Vagina (tissue), 2 donors: Measurements from ENCODE around the gene DAZAP1. TPM values are rescaled to one million over a fixed set of nuclear protein-coding genes. Genes with fewer than 3 reads are reported as not detected.

Experiments
- DNase-seq, 2 donors: peaks; one replicate each; pipeline ENCODE4 v3.0.0-alpha.2; 2017; ENCODE audit errors: extremely low spot score in 2 of 2
- H3K27ac ChIP-seq: fragments of 200-600 bp; sonication (generic); one replicate; pipeline ENCODE4 v1.5.1; 2019
- H3K27me3 ChIP-seq: fragments of 200-600 bp; sonication (generic); one replicate; pipeline ENCODE4 v1.5.1; 2019
- H3K36me3 ChIP-seq, 2 donors: fragments of 200-600 bp; sonication (generic); one replicate each; pipeline ENCODE4 v1.5.1; 2017 to 2019
- H3K4me1 ChIP-seq: fragments of 200-600 bp; sonication (generic); one replicate; pipeline ENCODE4 v1.5.1; 2019
- H3K4me3 ChIP-seq, 2 donors: fragments of 200-600 bp; sonication (generic); 1 replicate in 1 of 2; 2 replicates in 1 of 2; pipeline ENCODE4 v1.5.1; 2016 to 2019
- H3K9me3 ChIP-seq: fragments of 200-600 bp; sonication (generic); one replicate; pipeline ENCODE4 v1.5.1; 2019
- POLR2A ChIP-seq, 2 donors: fragments of 450-650 bp; IDR thresholded peaks; one replicate each; pipeline ENCODE4 v1.6.1; 2017; ENCODE audit warnings: antibody characterized with exemption in 2 of 2, mild to moderate bottlenecking in 2 of 2, moderate library complexity in 2 of 2
- POLR2AphosphoS5 ChIP-seq, 2 donors: sonication (generic); formaldehyde crosslinking; IDR thresholded peaks; one replicate each; pipeline ENCODE4 v1.9.0; 2017; ENCODE audit warnings: antibody characterized with exemption in 2 of 2, mild to moderate bottlenecking in 2 of 2, low read depth in 1 of 2; ENCODE audit not compliant: insufficient read depth in 1 of 2
- intact Hi-C: fragments of 100-400 bp; cut with DNase I; formaldehyde crosslinking; loops from one replicate; pipeline ENCODE4 v1.15.1; 2023
- total RNA-seq: library from RNA; depleted of rRNA; stranded (reverse); fragments of >200 nt; gene quantifications from one replicate; pipeline ENCODE4 v1.2.3, GENCODE V29; 2016
- TF ChIP-seq, protein P1 (sequence below), 3 experiments: fragments of 450-650 bp in 2 of 3; fragments of 200-600 bp in 1 of 3; sonication (generic) in 1 of 3; IDR thresholded peaks; one replicate each; pipeline ENCODE4 v1.5.1; 2017 to 2019; ENCODE audit warnings: antibody characterized with exemption in 3 of 3, mild to moderate bottlenecking in 2 of 3, moderate library complexity in 2 of 3

The DAZAP1 gene
- total RNA-seq, 1 donor from 2014 or later, result 29.7 TPM

DNA sequence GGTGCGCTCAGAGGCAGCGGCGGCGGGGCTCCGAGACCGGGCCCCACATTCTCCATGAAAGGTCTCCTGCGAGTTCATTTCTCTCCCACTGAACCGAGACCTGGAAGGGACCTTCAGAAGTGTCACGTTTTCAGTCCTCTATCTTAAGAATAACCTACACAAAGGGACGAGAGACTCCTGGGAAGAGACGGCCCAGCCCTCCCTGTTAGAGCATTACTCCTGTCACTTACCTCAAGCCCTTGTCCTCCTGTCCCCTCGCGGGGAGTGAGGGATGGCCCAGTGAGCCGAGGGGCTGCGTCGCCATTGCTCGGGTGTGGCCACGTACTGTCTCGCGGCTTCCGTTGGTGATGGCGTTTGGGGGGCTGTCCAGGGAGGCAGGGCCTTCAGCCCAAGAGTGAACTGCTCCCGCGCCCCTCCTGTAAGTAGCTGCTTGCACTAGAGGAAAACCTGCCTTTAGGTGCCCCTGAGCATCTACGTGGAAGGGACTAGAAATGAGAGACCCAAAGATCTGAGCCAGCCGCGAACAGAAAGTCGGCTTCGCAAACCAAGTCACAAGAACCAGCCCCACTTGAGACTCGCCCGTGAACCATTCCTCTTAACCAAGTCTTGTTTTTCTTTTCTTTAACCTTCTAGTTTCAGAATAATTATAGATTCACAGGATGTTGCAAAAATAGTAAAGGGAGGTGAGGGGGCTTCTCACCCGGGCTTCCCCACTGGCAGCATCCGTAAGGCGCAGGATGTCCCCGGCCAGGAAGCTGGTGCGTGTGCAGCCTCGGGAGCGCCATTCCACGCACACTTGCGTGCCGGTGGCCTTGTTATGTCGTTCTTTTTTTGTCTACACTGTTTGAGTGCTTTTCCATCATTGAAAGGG lies 44.8 kb upstream of the DAZAP1 start:
- DNase-seq, result no peak
- H3K27me3 ChIP-seq, result no peaks in the 10 kb centered on the region
- TF ChIP-seq, protein P1, sequence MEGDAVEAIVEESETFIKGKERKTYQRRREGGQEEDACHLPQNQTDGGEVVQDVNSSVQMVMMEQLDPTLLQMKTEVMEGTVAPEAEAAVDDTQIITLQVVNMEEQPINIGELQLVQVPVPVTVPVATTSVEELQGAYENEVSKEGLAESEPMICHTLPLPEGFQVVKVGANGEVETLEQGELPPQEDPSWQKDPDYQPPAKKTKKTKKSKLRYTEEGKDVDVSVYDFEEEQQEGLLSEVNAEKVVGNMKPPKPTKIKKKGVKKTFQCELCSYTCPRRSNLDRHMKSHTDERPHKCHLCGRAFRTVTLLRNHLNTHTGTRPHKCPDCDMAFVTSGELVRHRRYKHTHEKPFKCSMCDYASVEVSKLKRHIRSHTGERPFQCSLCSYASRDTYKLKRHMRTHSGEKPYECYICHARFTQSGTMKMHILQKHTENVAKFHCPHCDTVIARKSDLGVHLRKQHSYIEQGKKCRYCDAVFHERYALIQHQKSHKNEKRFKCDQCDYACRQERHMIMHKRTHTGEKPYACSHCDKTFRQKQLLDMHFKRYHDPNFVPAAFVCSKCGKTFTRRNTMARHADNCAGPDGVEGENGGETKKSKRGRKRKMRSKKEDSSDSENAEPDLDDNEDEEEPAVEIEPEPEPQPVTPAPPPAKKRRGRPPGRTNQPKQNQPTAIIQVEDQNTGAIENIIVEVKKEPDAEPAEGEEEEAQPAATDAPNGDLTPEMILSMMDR (IDR thresholded peaks at IDR 0.05), result no peak
- TF ChIP-seq POLR2A (IDR thresholded peaks at IDR 0.05) (no peak), POLR2AphosphoS5 (IDR thresholded peaks at IDR 0.05; ENCODE audit: insufficient read depth in 1 of 2, low read depth in 1 of 2) (no peak)
- H3K27ac ChIP-seq, result peak overlapping the region; percentile 74
- no peaks in the 10 kb centered on the region for H3K9me3 ChIP-seq
- peaks cover 0 to 52% of the 10 kb centered on the region in 2 donors for H3K36me3 ChIP-seq
- H3K4me1 ChIP-seq, result peaks cover 25% of the 10 kb centered on the region
- intact Hi-C loops, result no loop called here
- H3K4me3 ChIP-seq, result no peak overlapping the region

DNA sequence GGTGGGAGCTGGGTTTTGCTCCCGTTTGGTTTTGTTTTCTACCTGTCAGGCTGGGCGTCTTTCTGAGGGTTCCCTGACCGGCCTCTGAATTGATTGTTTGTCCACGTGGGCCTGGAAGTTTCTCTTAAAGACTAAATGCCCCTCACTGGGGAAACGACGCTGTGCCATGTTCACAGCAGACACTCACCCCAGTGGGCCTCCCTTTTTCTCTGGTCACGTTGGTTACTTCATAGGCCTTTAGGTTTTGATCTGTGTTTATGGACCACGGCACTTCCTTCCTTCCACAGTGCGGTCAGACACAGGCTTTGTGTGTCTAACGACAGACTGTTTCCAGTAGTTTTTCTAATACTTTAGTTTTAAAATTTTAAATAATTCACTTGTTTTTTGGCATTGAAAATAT lies 43.8 kb upstream of the DAZAP1 start:
- no peak for TF ChIP-seq POLR2A (IDR thresholded peaks at IDR 0.05)
- no peak for TF ChIP-seq POLR2AphosphoS5 (IDR thresholded peaks at IDR 0.05; ENCODE audit: insufficient read depth in 1 of 2, low read depth in 1 of 2)
- TF ChIP-seq, protein P1 (IDR thresholded peaks at IDR 0.05), result no peak
- intact Hi-C loops, result no loop called here
- H3K27ac ChIP-seq, result no peak overlapping the region
- no peak for DNase-seq
- H3K27me3 ChIP-seq, result no peaks in the 10 kb centered on the region
- H3K4me1 ChIP-seq, result peaks cover 25% of the 10 kb centered on the region
- peaks cover 0 to 51% of the 10 kb centered on the region in 2 donors for H3K36me3 ChIP-seq
- H3K9me3 ChIP-seq, result no peaks in the 10 kb centered on the region
- H3K4me3 ChIP-seq, result no peak overlapping the region

DNA sequence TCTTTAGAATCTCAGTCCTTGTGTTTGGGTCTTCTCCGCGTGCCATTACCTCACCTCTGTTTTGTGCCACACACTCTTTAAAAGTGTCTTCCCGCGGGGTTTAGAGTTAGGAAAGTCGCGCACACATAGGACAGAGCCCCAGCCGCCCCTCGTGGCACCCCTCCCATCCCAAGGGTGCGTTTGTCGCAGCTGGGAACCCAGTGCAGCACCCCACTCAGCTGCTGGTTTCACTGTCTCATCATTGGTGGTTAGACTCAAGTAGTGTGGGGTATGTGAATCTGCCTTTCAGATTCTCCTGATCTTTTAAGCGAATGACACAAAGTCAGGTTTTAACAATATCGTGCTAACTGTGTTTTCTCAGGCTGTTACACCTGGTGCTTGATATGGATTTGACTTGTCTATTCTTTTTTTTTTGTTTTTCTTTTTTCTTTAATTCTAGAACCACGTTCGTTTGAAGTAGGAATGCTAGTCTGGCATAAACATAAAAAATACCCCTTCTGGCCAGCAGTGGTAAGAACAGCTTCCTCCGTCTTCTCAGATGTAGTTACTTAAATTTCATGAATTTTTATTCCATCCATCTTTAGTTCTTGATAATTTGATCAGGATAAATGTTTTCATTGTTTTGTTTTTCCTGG lies 43.2 kb upstream of the DAZAP1 start:
- H3K9me3 ChIP-seq, result no peaks in the 10 kb centered on the region
- peaks cover 25% of the 10 kb centered on the region for H3K4me1 ChIP-seq
- no peaks in the 10 kb centered on the region for H3K27me3 ChIP-seq
- intact Hi-C loops, result no loop called here
- no peak for DNase-seq
- H3K4me3 ChIP-seq, result no peak overlapping the region
- TF ChIP-seq POLR2AphosphoS5 (IDR thresholded peaks at IDR 0.05; ENCODE audit: insufficient read depth in 1 of 2, low read depth in 1 of 2), result no peak
- TF ChIP-seq, protein P1 (IDR thresholded peaks at IDR 0.05), result no peak
- no peak for TF ChIP-seq POLR2A (IDR thresholded peaks at IDR 0.05)
- no peak overlapping the region for H3K27ac ChIP-seq
- H3K36me3 ChIP-seq, result peaks cover 0 to 52% of the 10 kb centered on the region in 2 donors

DNA sequence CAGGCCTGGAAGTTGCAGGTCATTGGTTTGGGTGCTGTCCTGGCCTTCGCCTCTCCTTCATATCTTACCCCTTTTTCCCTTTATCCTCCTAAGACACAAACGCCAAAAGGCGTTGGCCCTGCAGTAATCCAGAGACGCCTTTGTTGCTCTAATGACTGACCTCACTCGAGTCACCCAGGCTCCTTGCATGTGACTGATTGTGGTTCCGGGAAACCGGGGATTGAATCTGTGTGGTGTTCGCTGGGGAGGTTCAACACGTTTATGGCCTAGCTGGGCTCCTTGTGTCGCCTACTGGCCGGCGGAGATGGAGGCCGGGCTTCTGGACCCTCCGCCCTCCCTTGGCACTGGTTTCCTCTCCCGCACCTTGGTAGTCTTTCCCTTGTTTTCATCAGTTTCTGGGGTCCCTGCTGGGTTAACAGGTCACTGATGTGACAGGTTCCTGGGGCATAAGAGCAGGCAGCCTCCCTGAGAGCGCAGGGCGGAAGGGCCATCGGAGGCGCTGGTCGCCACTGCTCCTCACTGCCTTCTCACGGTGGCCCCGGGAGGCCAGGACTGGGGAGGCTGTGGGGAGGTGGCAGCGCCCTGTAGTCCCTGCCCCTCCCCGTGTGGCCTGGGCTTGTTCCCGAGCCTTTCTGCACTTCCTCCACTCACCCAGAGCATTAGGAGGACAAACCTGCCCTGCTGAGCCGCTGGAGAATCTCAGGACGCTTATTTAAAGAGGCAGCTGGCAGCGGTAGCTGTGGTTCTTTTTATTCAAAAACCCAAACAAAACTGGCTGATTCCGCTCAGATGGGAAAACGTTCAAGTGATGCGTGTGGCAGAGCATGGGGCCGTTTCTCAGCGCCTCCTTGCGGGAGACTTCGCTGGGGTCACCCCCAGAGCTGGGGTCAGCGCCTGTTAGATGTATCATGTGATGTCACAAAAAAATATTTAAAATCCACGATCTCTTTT lies 41.8 kb upstream of the DAZAP1 start:
- Histone ChIP-seq H3K27me3 (no peaks in the 10 kb centered on the region), H3K36me3 (peaks cover 0 to 66% of the 10 kb centered on the region in 2 donors), H3K4me3 (no peak overlapping the region), H3K9me3 (no peaks in the 10 kb centered on the region), H3K4me1 (peaks cover 18% of the 10 kb centered on the region), H3K27ac (no peak overlapping the region)
- TF ChIP-seq POLR2AphosphoS5 (IDR thresholded peaks at IDR 0.05; ENCODE audit: insufficient read depth in 1 of 2, low read depth in 1 of 2), result no peak
- TF ChIP-seq, protein P1 (IDR thresholded peaks at IDR 0.05), result no peak
- TF ChIP-seq POLR2A (IDR thresholded peaks at IDR 0.05), result no peak
- no peak for DNase-seq
- intact Hi-C loops, result no loop called here
